ENCODE measurements around the gene EFNB2.

The EFNB2 gene

DNA sequence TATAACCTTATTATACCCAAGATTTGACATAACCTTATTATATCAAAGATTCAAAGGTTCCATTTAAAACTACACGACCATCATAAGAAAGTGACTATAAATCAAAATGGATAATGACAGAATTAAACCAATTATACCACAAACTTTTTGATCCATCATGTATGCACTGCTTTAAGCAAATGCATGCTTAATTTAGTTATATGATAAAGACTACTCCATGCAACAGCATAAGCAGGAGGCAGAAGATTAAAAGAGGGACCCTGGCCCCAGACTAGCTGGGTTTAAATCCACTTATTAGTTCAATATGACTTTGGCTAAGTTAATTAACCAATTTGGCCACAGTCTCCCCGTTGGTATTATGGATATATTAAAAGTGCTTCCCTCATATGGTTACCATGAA, 11.4 kb downstream of the EFNB2 start:
- TF ChIP-seq TCF12 (IDR thresholded peaks at IDR 0.05; ENCODE audit: low read depth) (no peak), TEAD4 (IDR thresholded peaks at IDR 0.05) (no peak), NFIC (IDR thresholded peaks at IDR 0.05) (no peak), TAF1 (IDR thresholded peaks at IDR 0.05; ENCODE audit: low read depth) (no peak), EGR1 (IDR thresholded peaks at IDR 0.05) (no peak), EP300 (IDR thresholded peaks at IDR 0.05; ENCODE audit: borderline replicate concordance) (no peak), ZBTB7A (IDR thresholded peaks at IDR 0.05; ENCODE audit: low read depth) (no peak), CREB1 (IDR thresholded peaks at IDR 0.05; ENCODE audit: low read depth) (no peak), CEBPB (IDR thresholded peaks at IDR 0.05) (no peak), RAD21 (IDR thresholded peaks at IDR 0.05; ENCODE audit: low read depth) (no peak), FOXM1 (IDR thresholded peaks at IDR 0.05; ENCODE audit: borderline replicate concordance, low read depth) (no peak), YY1 (IDR thresholded peaks at IDR 0.05; ENCODE audit: low read depth) (no peak)
- TF ChIP-seq, protein P1, sequence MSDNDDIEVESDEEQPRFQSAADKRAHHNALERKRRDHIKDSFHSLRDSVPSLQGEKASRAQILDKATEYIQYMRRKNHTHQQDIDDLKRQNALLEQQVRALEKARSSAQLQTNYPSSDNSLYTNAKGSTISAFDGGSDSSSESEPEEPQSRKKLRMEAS (IDR thresholded peaks at IDR 0.05), result no peak
- TF ChIP-seq, protein P2, sequence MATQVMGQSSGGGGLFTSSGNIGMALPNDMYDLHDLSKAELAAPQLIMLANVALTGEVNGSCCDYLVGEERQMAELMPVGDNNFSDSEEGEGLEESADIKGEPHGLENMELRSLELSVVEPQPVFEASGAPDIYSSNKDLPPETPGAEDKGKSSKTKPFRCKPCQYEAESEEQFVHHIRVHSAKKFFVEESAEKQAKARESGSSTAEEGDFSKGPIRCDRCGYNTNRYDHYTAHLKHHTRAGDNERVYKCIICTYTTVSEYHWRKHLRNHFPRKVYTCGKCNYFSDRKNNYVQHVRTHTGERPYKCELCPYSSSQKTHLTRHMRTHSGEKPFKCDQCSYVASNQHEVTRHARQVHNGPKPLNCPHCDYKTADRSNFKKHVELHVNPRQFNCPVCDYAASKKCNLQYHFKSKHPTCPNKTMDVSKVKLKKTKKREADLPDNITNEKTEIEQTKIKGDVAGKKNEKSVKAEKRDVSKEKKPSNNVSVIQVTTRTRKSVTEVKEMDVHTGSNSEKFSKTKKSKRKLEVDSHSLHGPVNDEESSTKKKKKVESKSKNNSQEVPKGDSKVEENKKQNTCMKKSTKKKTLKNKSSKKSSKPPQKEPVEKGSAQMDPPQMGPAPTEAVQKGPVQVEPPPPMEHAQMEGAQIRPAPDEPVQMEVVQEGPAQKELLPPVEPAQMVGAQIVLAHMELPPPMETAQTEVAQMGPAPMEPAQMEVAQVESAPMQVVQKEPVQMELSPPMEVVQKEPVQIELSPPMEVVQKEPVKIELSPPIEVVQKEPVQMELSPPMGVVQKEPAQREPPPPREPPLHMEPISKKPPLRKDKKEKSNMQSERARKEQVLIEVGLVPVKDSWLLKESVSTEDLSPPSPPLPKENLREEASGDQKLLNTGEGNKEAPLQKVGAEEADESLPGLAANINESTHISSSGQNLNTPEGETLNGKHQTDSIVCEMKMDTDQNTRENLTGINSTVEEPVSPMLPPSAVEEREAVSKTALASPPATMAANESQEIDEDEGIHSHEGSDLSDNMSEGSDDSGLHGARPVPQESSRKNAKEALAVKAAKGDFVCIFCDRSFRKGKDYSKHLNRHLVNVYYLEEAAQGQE (IDR thresholded peaks at IDR 0.05; ENCODE audit: low read depth), result no peak
- TF ChIP-seq, protein P3, sequence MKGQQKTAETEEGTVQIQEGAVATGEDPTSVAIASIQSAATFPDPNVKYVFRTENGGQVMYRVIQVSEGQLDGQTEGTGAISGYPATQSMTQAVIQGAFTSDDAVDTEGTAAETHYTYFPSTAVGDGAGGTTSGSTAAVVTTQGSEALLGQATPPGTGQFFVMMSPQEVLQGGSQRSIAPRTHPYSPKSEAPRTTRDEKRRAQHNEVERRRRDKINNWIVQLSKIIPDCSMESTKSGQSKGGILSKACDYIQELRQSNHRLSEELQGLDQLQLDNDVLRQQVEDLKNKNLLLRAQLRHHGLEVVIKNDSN (IDR thresholded peaks at IDR 0.05), result no peak

DNA sequence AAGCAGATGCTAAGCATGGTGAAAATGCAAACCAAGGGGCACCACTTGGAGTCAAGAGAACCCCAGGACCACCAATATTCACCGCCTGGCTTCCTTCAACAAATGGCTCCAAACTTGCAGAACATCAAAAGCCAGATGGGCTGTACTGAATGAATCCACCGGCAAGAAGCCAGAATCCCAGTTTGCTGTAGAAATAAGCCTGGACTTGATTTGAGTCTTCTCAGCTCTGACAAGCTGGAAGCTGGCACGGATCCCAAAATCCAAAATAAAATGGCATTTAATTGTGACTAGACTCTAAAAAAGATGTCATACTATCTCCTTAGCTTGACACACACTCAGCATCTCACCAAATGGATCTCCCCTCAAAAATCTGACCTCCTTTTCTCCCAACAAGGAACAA, 11.9 kb downstream of the EFNB2 start:
- TF ChIP-seq, protein P3 (IDR thresholded peaks at IDR 0.05), result no peak
- TF ChIP-seq TAF1 (IDR thresholded peaks at IDR 0.05; ENCODE audit: low read depth) (no peak), CEBPB (IDR thresholded peaks at IDR 0.05) (no peak), YY1 (IDR thresholded peaks at IDR 0.05; ENCODE audit: low read depth) (no peak), TEAD4 (IDR thresholded peaks at IDR 0.05) (no peak), ZBTB7A (IDR thresholded peaks at IDR 0.05; ENCODE audit: low read depth) (no peak), CREB1 (IDR thresholded peaks at IDR 0.05; ENCODE audit: low read depth) (no peak), EGR1 (IDR thresholded peaks at IDR 0.05) (no peak), NFIC (IDR thresholded peaks at IDR 0.05) (no peak), TCF12 (IDR thresholded peaks at IDR 0.05; ENCODE audit: low read depth) (no peak), RAD21 (IDR thresholded peaks at IDR 0.05; ENCODE audit: low read depth) (no peak), EP300 (IDR thresholded peaks at IDR 0.05; ENCODE audit: borderline replicate concordance) (no peak)

DNA sequence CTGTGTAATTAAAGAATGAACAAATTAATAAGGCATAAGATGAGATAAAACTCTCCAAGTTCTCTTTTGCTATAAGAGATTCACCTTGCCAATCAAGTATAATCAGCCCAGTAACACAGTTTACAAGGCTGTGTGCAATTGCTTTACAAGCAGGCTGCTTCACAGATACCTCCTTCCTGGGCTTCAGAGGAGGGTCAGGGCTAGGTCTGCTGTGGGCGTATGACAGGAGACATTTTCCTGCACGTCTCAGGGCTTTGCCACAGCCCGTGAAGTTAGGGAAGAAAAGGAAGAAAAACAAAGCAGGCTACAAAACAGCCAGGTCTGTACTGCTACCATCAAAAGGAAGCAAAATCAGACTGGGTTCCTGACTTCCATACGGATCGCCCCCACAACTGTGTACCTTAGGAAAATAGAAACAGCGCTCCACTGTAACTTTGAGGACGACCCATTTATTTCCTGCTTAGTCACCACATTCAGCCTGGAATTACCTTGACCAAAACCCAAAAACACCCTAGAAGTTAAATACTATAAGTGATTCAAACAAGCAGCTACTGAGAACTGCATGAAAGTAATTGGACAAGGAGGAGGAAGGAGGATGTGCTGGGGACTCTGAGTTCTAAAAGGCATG, 12.4 kb downstream of the EFNB2 start:
- TF ChIP-seq TCF12 (IDR thresholded peaks at IDR 0.05; ENCODE audit: low read depth) (no peak), TAF1 (IDR thresholded peaks at IDR 0.05; ENCODE audit: low read depth) (no peak)
- TF ChIP-seq, protein P2 (IDR thresholded peaks at IDR 0.05; ENCODE audit: low read depth), result no peak

DNA sequence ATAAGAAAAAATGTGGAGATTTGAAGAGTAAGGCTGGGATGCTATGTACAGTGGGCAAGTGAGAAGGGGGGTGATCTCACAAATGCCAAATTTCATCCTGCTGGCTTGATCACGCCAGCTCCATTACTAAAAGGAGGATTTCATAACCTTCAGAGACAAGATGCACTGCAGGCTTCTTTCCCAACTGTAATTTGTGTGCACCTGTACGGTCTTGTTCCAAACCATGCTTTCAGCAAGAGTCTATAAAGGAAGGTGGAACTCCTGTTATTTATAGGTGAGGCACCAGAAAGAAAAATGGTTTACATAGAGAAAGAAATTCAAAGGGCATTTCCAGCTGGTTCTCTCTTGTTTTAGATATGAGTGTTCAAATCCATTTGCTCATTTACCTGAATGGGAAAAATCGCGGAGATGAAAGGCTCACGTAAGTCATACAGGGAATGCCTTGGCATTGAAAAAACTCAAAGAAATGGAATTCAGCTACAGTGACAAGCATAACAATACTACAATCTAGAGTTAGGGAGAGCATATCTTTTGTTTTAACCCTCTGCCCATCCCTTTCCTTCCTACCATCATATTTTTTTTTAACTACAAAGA, 13.3 kb downstream of the EFNB2 start:
- TF ChIP-seq ZBTB7A (IDR thresholded peaks at IDR 0.05; ENCODE audit: low read depth) (no peak), TAF1 (IDR thresholded peaks at IDR 0.05; ENCODE audit: low read depth) (no peak), FOXM1 (IDR thresholded peaks at IDR 0.05; ENCODE audit: borderline replicate concordance, low read depth) (no peak), YY1 (IDR thresholded peaks at IDR 0.05; ENCODE audit: low read depth) (no peak), TCF12 (IDR thresholded peaks at IDR 0.05; ENCODE audit: low read depth) (no peak), CEBPB (IDR thresholded peaks at IDR 0.05) (no peak), EP300 (IDR thresholded peaks at IDR 0.05; ENCODE audit: borderline replicate concordance) (no peak), TEAD4 (IDR thresholded peaks at IDR 0.05) (no peak), EGR1 (IDR thresholded peaks at IDR 0.05) (no peak), CREB1 (IDR thresholded peaks at IDR 0.05; ENCODE audit: low read depth) (no peak), RAD21 (IDR thresholded peaks at IDR 0.05; ENCODE audit: low read depth) (no peak), NFIC (IDR thresholded peaks at IDR 0.05) (no peak)
- TF ChIP-seq, protein P3 (IDR thresholded peaks at IDR 0.05), result no peak
- TF ChIP-seq, protein P1 (IDR thresholded peaks at IDR 0.05), result no peak
- TF ChIP-seq, protein P2 (IDR thresholded peaks at IDR 0.05; ENCODE audit: low read depth), result no peak
